GM10266 (cell line): ENCODE measurements around the gene TRAF5.
"Not testable (repeated sequence)": the region's sequence is repeated elsewhere in the genome, so short reads cannot be mapped to it uniquely, and the experiment has no call there.

Source experiments
- DNase-seq: peaks from one replicate; pipeline ENCODE4 v3.0.0; 2012; ENCODE audit errors: extremely low spot score
- CTCF ChIP-seq: IDR thresholded peaks from 2 replicates; pipeline ENCODE4 v1.5.1; 2012; ENCODE audit warnings: mild to moderate bottlenecking, low read depth; ENCODE audit not compliant: control insufficient read depth, insufficient read depth; ENCODE audit errors: missing control alignments

Gene TRAF5

GRCh38 chr1:211320980-211321379 is 5.7 kb upstream of the TRAF5 start:
- no peak for TF ChIP-seq CTCF
- DNase-seq, result no peak

- DNase-seq, result not testable (repeated sequence)
Measured at GRCh38 chr1:211321646-211322045, 5.0 kb upstream of the TRAF5 start.

- peak; percentile 77 for DNase-seq
- TF ChIP-seq CTCF, result peak; percentile 92
Measured at GRCh38 chr1:211323156-211324063, 3.2 kb upstream of the TRAF5 start.

- no peak for TF ChIP-seq CTCF
- no peak for DNase-seq
Measured at GRCh38 chr1:211324992-211325775, 1.4 kb upstream of the TRAF5 start.

GRCh38 chr1:211326140-211326527 is 499 bp upstream of the TRAF5 start:
- no peak for DNase-seq

GRCh38 chr1:211327346-211327921 is 801 bp downstream of the TRAF5 start:
- DNase-seq, result peak; percentile 67
- no peak for TF ChIP-seq CTCF

More at GRCh38 chr1:211326140-211326527, 499 bp upstream of the TRAF5 start:
- TF ChIP-seq CTCF, result no peak

- DNase-seq, result no peak
Measured at GRCh38 chr1:211328084-211328694, 1.6 kb downstream of the TRAF5 start.

More at GRCh38 chr1:211328084-211328694, 1.6 kb downstream of the TRAF5 start:
- no peak for TF ChIP-seq CTCF
